GM12878 (cell line): ENCODE data around the gene WNT9B.

ENCODE experiments used
- CHD1 ChIP-seq: IDR thresholded peaks from 2 replicates; pipeline ENCODE4 v1.6.1; 2012; ENCODE audit warnings: low read depth, low read length, improper control_type of control experiment
- EGR1 ChIP-seq, 2 experiments: IDR thresholded peaks; 1 replicate in 1 of 2; 2 replicates in 1 of 2; pipeline ENCODE4 v1.6.1; 2011 to 2012; ENCODE audit warnings: low read depth in 2 of 2, low read length in 2 of 2, borderline replicate concordance in 1 of 2, mild to moderate bottlenecking in 1 of 2, moderate library complexity in 1 of 2
- EP300 ChIP-seq, 2 experiments: fragments of 150-350 bp in 1 of 2; IDR thresholded peaks; 2 replicates each; pipeline ENCODE4 v1.6.1; 2011 to 2012; ENCODE audit warnings: low read depth in 2 of 2, low read length in 2 of 2, borderline replicate concordance in 1 of 2, improper control_type of control experiment in 1 of 2, inconsistent platforms in 1 of 2; ENCODE audit not compliant: control insufficient read depth in 1 of 2
- FOXM1 ChIP-seq: IDR thresholded peaks from 2 replicates; pipeline ENCODE4 v1.6.1; 2012; ENCODE audit warnings: low read depth, mild to moderate bottlenecking, inconsistent platforms, low read length, moderate library complexity
- RCOR1 ChIP-seq: conservative IDR thresholded peaks from 2 replicates; pipeline ENCODE4 v1.6.1; 2012; ENCODE audit warnings: low read depth, low read length, improper control_type of control experiment
- SRF ChIP-seq, 2 experiments: IDR thresholded peaks; 2 replicates each; pipeline ENCODE4 v1.6.1; 2011; ENCODE audit warnings: low read depth in 2 of 2, low read length in 2 of 2, mild to moderate bottlenecking in 1 of 2, moderate library complexity in 1 of 2
- TCF12 ChIP-seq: IDR thresholded peaks from 2 replicates; pipeline ENCODE4 v1.6.1; 2011; ENCODE audit warnings: low read depth, mild to moderate bottlenecking, low read length
- TF ChIP-seq, protein P1 (sequence below): IDR thresholded peaks from 2 replicates; pipeline ENCODE4 v1.6.1; 2012; ENCODE audit warnings: low read length, inconsistent platforms
- TF ChIP-seq, protein P2 (sequence below): IDR thresholded peaks from 2 replicates; pipeline ENCODE4 v1.6.1; 2012; ENCODE audit warnings: mild to moderate bottlenecking, low read depth, low read length

- no peak for TF ChIP-seq SRF (IDR thresholded peaks at IDR 0.05; ENCODE audit: low read depth in 2 of 2, low read length in 2 of 2)
- TF ChIP-seq, protein P1, sequence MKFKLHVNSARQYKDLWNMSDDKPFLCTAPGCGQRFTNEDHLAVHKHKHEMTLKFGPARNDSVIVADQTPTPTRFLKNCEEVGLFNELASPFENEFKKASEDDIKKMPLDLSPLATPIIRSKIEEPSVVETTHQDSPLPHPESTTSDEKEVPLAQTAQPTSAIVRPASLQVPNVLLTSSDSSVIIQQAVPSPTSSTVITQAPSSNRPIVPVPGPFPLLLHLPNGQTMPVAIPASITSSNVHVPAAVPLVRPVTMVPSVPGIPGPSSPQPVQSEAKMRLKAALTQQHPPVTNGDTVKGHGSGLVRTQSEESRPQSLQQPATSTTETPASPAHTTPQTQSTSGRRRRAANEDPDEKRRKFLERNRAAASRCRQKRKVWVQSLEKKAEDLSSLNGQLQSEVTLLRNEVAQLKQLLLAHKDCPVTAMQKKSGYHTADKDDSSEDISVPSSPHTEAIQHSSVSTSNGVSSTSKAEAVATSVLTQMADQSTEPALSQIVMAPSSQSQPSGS = no peak
- no peak for TF ChIP-seq EGR1 (IDR thresholded peaks at IDR 0.05; ENCODE audit: borderline replicate concordance in 1 of 2, low read depth in 2 of 2, low read length in 2 of 2)
- no peak for TF ChIP-seq FOXM1
- no peak for TF ChIP-seq TCF12
- TF ChIP-seq EP300 (IDR thresholded peaks at IDR 0.05; ENCODE audit: borderline replicate concordance in 1 of 2, control insufficient read depth in 1 of 2, low read depth in 2 of 2, low read length in 2 of 2) = no peak
- no peak for TF ChIP-seq RCOR1
- TF ChIP-seq CHD1 = no peak
- TF ChIP-seq, protein P2, sequence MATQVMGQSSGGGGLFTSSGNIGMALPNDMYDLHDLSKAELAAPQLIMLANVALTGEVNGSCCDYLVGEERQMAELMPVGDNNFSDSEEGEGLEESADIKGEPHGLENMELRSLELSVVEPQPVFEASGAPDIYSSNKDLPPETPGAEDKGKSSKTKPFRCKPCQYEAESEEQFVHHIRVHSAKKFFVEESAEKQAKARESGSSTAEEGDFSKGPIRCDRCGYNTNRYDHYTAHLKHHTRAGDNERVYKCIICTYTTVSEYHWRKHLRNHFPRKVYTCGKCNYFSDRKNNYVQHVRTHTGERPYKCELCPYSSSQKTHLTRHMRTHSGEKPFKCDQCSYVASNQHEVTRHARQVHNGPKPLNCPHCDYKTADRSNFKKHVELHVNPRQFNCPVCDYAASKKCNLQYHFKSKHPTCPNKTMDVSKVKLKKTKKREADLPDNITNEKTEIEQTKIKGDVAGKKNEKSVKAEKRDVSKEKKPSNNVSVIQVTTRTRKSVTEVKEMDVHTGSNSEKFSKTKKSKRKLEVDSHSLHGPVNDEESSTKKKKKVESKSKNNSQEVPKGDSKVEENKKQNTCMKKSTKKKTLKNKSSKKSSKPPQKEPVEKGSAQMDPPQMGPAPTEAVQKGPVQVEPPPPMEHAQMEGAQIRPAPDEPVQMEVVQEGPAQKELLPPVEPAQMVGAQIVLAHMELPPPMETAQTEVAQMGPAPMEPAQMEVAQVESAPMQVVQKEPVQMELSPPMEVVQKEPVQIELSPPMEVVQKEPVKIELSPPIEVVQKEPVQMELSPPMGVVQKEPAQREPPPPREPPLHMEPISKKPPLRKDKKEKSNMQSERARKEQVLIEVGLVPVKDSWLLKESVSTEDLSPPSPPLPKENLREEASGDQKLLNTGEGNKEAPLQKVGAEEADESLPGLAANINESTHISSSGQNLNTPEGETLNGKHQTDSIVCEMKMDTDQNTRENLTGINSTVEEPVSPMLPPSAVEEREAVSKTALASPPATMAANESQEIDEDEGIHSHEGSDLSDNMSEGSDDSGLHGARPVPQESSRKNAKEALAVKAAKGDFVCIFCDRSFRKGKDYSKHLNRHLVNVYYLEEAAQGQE = no peak
These were observed 36.3 kb downstream of the WNT9B start for GRCh38 chr17:46887717-46888116.
